Measurements from ENCODE around the gene CAPN8. TPM values are rescaled to one million over a fixed set of nuclear protein-coding genes. Genes with fewer than 3 reads are reported as not detected.

The CAPN8 gene
- total and polyA plus RNA-seq, 4 experiments from 2014 or later: 0.32 to 0.55 (median 0.33) TPM; not detected in 1

DNA sequence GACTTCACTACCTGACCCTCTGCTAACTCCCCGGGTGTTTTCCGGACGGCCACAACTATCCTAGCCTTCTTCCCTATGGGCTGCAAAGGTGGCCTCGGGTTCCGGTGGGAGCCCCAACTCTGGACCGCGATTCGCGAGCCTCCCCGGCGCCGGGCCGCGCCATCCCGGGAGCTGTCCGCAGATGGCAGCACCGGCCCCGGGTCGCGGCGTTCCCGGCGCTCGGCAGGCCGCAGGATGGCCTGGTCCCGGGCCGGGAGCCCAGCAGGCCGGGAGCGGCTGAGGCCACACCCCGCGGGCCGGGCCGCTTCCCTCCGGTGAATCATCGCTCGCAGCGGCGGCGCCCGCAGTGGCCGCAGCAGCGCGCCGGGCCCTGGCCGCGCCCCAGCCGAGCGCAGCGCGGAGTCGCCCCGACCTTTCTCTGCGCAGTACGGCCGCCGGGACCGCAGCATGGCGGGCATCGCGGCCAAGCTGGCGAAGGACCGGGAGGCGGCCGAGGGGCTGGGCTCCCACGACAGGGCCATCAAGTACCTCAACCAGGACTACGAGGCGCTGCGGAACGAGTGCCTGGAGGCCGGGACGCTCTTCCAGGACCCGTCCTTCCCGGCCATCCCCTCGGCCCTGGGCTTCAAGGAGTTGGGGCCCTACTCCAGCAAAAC is 46.8 kb upstream of the CAPN8 start, which contains the start of gene CAPN2:
CAPN2 (plus strand) TSS at position 346 of the 656 bp plus-strand sequence; CDS start at position 448, 102 bp downstream.
- H3K9me3 Mint-ChIP-seq: no peaks in the 10 kb centered on the region
- H3K27me3 Mint-ChIP-seq: no peaks in the 10 kb centered on the region
- peaks cover 8 to 13% of the 10 kb centered on the region in 2 donors for H3K36me3 Mint-ChIP-seq
- peak within 1 kb of the TSS; percentile 86 to 95 (median 88) for H3K4me3 Mint-ChIP-seq
- H3K4me1 ChIP-seq (ENCODE audit: insufficient read depth, low read length): peaks cover 61% of the 10 kb centered on the region
- ChIA-PET POLR2A (ENCODE audit: partially characterized antibody) (interaction anchor here (0.7 to 4.7 kb wide), 16 partner anchors 9 to 999 kb away, joined by 3 to 71 read pairs (median 4); partner anchors contain the start of gene TP53BP2), CTCF (ENCODE audit: partially characterized antibody) (interaction anchor here (0.8 to 5.2 kb wide), 13 partner anchors 9 to 134 kb away, joined by 3 to 100 read pairs (median 5); no protein-coding TSS in a partner anchor)
- H3K4me1 Mint-ChIP-seq: peaks cover 50 to 75% (median 58%) of the 10 kb centered on the region in 4 donors
- H3K27ac Mint-ChIP-seq: peak within 1 kb of the TSS; percentile 91 to 98 (median 94)
- H3K9me3 ChIP-seq (ENCODE audit: control insufficient read depth in 1 of 2, low read length in 2 of 2): no peaks in the 10 kb centered on the region
- intact Hi-C loops (cut with micrococcal nuclease): loop anchor here (1.0 to 5.0 kb wide), 3 partner anchors 14 to 135 kb away; partner anchors contain the start of gene TP53BP2
- H3K4me3 ChIP-seq (ENCODE audit: low read length in 2 of 2): peak within 1 kb of the TSS; percentile 53 to 74
- H3K27ac ChIP-seq (ENCODE audit: low read depth, low read length): peak within 1 kb of the TSS; percentile 79
- H3K36me3 ChIP-seq (ENCODE audit: insufficient read depth, low read length): no peaks in the 10 kb centered on the region
- no peaks in the 10 kb centered on the region for H3K27me3 ChIP-seq (ENCODE audit: insufficient read depth, low read length)
- DNase-seq: peak; percentile 54 to 67 (median 62)

DNA sequence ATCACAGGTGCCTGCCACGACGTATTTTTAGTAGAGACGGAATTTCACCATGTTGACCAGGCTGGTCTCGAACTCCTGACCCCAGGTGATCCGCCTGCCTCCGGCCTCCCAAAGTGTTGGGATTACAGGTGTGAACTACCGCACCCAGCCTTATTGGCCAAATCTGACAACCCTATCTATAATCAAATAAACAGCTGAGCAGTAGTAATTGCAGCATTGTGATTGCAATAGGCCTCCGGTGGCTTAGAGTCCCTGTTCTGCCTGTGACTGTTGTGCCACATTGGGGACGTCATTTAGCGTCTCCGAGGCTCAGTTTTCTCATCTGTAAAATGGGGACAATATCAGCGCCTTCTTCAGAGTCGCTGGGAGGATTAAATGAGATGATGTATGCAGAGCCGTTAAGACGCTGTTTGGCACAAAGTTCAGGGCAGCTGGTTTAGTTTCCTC is 46.3 kb upstream of the CAPN8 start:
- intact Hi-C loops (cut with micrococcal nuclease): loop anchor here (1.0 to 5.0 kb wide), 3 partner anchors 13 to 136 kb away; partner anchors contain the start of gene TP53BP2

DNA sequence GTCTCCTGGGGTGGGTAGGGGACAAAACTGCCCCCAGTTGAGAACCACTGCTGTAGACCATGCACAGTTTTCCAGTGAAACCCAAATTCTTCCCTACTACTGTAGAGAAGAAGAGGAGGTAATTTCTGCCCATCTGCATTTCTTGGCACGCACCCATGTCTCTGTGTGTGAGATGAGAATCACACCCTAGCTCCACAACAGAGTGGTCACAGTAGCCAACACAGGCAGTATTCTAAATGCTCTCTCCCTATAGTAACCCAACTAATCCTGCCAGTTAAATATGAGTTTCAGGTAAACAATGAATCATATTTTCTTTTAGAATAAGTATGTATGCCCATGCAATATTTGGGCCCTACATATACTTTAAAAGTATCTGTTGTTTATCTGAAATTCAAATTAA is 45.7 kb upstream of the CAPN8 start:
- Mint-ChIP-seq H3K36me3 (peaks cover 0 to 3% of the 10 kb centered on the region in 2 donors), H3K4me3 (peak overlapping the region; percentile 82 to 88 (median 86)), H3K27me3 (no peaks in the 10 kb centered on the region), H3K27ac (peak overlapping the region; percentile 67 to 92 (median 88)), H3K4me1 (peaks cover 38 to 63% (median 48%) of the 10 kb centered on the region in 4 donors), H3K9me3 (no peaks in the 10 kb centered on the region)
- CTCF ChIA-PET (ENCODE audit: partially characterized antibody): interaction anchor here (1.2 to 5.2 kb wide), 7 partner anchors 8 to 39 kb away, joined by 3 to 100 read pairs (median 6); no protein-coding TSS in a partner anchor
- POLR2A ChIA-PET (ENCODE audit: partially characterized antibody): interaction anchor here (1.0 to 4.7 kb wide), 7 partner anchors 10 to 998 kb away, joined by 3 to 71 read pairs (median 3); no protein-coding TSS in a partner anchor
- H3K27ac ChIP-seq (ENCODE audit: low read depth, low read length): no peak overlapping the region
- peaks cover 50% of the 10 kb centered on the region for H3K4me1 ChIP-seq (ENCODE audit: insufficient read depth, low read length)
- intact Hi-C loops (cut with micrococcal nuclease): loop anchor here (5.0 kb wide), 1 partner anchor 136 kb away; the partner anchor contains the start of gene TP53BP2
- no peaks in the 10 kb centered on the region for H3K36me3 ChIP-seq (ENCODE audit: insufficient read depth, low read length)
- no peaks in the 10 kb centered on the region for H3K27me3 ChIP-seq (ENCODE audit: insufficient read depth, low read length)
- no peak for DNase-seq
- no peaks in the 10 kb centered on the region for H3K9me3 ChIP-seq (ENCODE audit: control insufficient read depth in 1 of 2, low read length in 2 of 2)
- no peak overlapping the region for H3K4me3 ChIP-seq (ENCODE audit: low read length in 2 of 2)

More for the DNA sequence above, 46.3 kb upstream of the CAPN8 start:
- H3K36me3 Mint-ChIP-seq: peaks cover 3 to 7% of the 10 kb centered on the region in 2 donors
- H3K27me3 ChIP-seq (ENCODE audit: insufficient read depth, low read length): no peaks in the 10 kb centered on the region
- no peaks in the 10 kb centered on the region for H3K27me3 Mint-ChIP-seq
- no peak for DNase-seq
- H3K4me3 ChIP-seq (ENCODE audit: low read length in 2 of 2): peak overlapping the region; percentile 43 to 74
- CTCF ChIA-PET (ENCODE audit: partially characterized antibody): interaction anchor here (0.8 to 5.2 kb wide), 12 partner anchors 9 to 135 kb away, joined by 3 to 100 read pairs (median 5); no protein-coding TSS in a partner anchor
- H3K36me3 ChIP-seq (ENCODE audit: insufficient read depth, low read length): no peaks in the 10 kb centered on the region
- peak overlapping the region; percentile 82 to 88 (median 86) for H3K4me3 Mint-ChIP-seq
- H3K27ac Mint-ChIP-seq: peak overlapping the region; percentile 81 to 96 (median 91)
- peak overlapping the region; percentile 79 for H3K27ac ChIP-seq (ENCODE audit: low read depth, low read length)
- POLR2A ChIA-PET (ENCODE audit: partially characterized antibody): interaction anchor here (0.7 to 4.7 kb wide), 15 partner anchors 9 to 999 kb away, joined by 3 to 71 read pairs (median 4); partner anchors contain the start of gene TP53BP2
- peaks cover 56% of the 10 kb centered on the region for H3K4me1 ChIP-seq (ENCODE audit: insufficient read depth, low read length)
- H3K4me1 Mint-ChIP-seq: peaks cover 44 to 69% (median 54%) of the 10 kb centered on the region in 4 donors
- H3K9me3 Mint-ChIP-seq: no peaks in the 10 kb centered on the region
- H3K9me3 ChIP-seq (ENCODE audit: control insufficient read depth in 1 of 2, low read length in 2 of 2): no peaks in the 10 kb centered on the region

DNA sequence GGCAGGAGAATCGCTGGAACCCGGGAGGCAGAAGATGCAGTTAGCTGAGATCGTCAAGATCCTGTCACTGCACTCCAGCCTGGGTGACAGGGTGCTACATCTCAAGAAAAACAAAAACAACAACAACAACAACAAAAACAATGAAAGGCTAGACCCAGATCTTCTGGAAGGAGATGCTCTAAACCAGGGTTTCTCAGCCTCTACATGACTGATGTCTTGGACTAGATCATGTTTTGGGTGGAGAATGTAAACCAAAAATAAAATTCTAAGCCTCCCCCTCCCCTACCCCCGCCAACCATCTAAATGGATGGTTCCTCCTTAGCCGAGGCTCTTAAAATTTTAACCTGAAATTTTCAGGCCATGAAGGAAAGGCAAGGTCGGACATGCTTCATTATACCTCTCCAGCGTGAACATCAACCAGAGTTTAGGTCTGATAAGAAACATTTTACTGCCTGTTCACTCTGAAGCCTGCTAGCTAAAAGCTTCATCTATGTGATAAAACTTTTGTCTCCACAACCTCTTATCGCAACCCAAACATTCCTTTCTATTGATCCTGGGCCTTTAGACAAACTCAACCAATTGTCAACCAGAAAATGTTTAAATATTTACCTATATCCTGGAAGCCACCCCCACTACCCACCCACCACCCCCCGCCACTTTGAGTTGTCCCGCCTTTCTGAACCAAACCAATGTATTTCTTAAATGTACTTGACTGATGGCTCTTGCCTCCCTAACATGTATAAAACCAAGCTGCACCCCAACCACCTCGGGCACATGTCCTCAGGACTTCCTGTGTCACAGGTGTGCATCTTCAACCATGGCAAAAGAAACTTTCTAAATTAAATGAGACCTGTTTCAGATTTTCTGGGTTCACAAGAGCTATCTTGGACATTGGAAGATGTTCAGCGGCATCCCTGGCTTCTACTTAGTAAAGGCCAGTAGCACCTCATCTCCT is 45.0 kb upstream of the CAPN8 start:
- Histone ChIP-seq H3K9me3 (ENCODE audit: control insufficient read depth in 1 of 2, low read length in 2 of 2) (no peaks in the 10 kb centered on the region), H3K36me3 (ENCODE audit: insufficient read depth, low read length) (no peaks in the 10 kb centered on the region), H3K4me3 (ENCODE audit: low read length in 2 of 2) (no peak overlapping the region), H3K27me3 (ENCODE audit: insufficient read depth, low read length) (no peaks in the 10 kb centered on the region), H3K27ac (ENCODE audit: low read depth, low read length) (no peak overlapping the region), H3K4me1 (ENCODE audit: insufficient read depth, low read length) (peaks cover 43% of the 10 kb centered on the region)
- peak overlapping the region in 5 of 8 donors; percentile 1 to 87 (median 86) for H3K4me3 Mint-ChIP-seq
- H3K9me3 Mint-ChIP-seq: no peaks in the 10 kb centered on the region
- H3K4me1 Mint-ChIP-seq: peaks cover 32 to 56% (median 41%) of the 10 kb centered on the region in 4 donors
- no peak for DNase-seq
- ChIA-PET POLR2A (ENCODE audit: partially characterized antibody) (interaction anchor here (0.6 to 4.7 kb wide), 4 partner anchors 12 to 989 kb away, joined by 3 to 71 read pairs (median 4); no protein-coding TSS in a partner anchor), CTCF (ENCODE audit: partially characterized antibody) (interaction anchor here (0.7 to 5.2 kb wide), 5 partner anchors 8 to 40 kb away, joined by 3 to 100 read pairs (median 4); no protein-coding TSS in a partner anchor)
- H3K36me3 Mint-ChIP-seq: peaks cover 0 to 3% of the 10 kb centered on the region in 2 donors
- intact Hi-C loops (cut with micrococcal nuclease): loop anchor here (5.0 kb wide), 1 partner anchor 137 kb away; the partner anchor contains the start of gene TP53BP2
- H3K27me3 Mint-ChIP-seq: no peaks in the 10 kb centered on the region
- H3K27ac Mint-ChIP-seq: peak overlapping the region; percentile 67 to 92 (median 88)

DNA sequence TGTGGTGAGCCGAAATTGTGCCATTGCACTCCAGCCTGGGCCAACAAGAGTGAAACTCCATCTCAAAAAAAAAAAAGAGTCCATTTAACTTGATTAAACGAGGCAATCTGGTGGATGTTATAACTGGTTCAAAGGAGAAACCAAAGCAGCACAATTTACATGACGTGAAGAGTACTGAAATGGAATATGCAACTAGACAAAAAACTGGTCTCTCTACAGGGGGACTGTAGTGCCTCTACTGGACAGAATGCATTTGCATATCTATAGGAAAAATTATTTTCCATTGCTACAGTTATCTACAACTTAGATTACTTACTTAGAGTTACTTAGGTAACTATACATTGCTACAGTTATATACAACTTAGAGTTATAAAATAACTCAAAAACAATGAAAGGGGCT is 44.1 kb upstream of the CAPN8 start:
- Mint-ChIP-seq H3K27me3 (no peaks in the 10 kb centered on the region), H3K9me3 (no peaks in the 10 kb centered on the region), H3K27ac (peak overlapping the region in 4 of 7 donors; percentile 4 to 91 (median 32)), H3K36me3 (peaks cover 0 to 3% of the 10 kb centered on the region in 2 donors), H3K4me3 (no peak overlapping the region), H3K4me1 (peaks cover 23 to 47% (median 34%) of the 10 kb centered on the region in 4 donors)
- Histone ChIP-seq H3K36me3 (ENCODE audit: insufficient read depth, low read length) (no peaks in the 10 kb centered on the region), H3K27me3 (ENCODE audit: insufficient read depth, low read length) (no peaks in the 10 kb centered on the region), H3K27ac (ENCODE audit: low read depth, low read length) (no peak overlapping the region), H3K9me3 (ENCODE audit: control insufficient read depth in 1 of 2, low read length in 2 of 2) (no peaks in the 10 kb centered on the region), H3K4me1 (ENCODE audit: insufficient read depth, low read length) (peaks cover 34% of the 10 kb centered on the region), H3K4me3 (ENCODE audit: low read length in 2 of 2) (no peak overlapping the region)
- ChIA-PET POLR2A (ENCODE audit: partially characterized antibody) (no interaction called here), CTCF (ENCODE audit: partially characterized antibody) (interaction anchor here (0.7 to 5.2 kb wide), 3 partner anchors 8 to 41 kb away, joined by 3 to 100 read pairs (median 4); no protein-coding TSS in a partner anchor)
- no peak for DNase-seq
- intact Hi-C loops (cut with micrococcal nuclease): no loop called here

DNA sequence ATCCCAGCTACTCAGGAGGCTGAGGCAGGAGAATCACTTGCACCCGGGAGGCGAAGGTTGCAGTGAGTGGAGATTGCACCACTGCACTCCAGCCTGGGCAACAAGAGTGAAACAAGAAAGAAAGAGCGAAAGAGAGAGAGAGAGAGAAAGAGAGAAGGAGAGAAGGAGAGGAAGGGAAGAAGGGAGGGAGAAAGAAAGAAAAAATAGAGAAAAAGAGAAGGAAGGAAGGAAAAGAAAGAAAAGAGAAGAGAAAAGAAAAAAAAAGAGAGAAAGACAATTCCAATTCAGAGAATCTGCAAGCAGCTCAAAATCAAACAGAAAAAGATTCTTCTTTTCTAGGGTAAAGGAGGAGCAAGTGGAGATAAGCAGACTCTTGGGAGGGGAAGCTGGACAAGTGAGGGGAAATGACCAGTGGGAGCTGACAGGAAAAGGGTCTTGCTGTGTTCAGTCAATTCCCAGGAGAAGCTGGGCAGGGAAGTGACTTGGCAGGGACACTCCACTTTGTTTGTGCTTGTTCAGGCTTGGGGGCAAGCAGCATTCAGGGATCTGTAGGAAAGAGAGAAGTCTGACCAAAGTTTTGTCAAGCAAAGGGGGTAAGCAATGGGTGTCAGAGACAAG is 43.3 kb upstream of the CAPN8 start:
- H3K27ac ChIP-seq (ENCODE audit: low read depth, low read length): no peak overlapping the region
- H3K9me3 ChIP-seq (ENCODE audit: control insufficient read depth in 1 of 2, low read length in 2 of 2): no peaks in the 10 kb centered on the region
- no peaks in the 10 kb centered on the region for H3K36me3 ChIP-seq (ENCODE audit: insufficient read depth, low read length)
- ChIA-PET CTCF (ENCODE audit: partially characterized antibody) (interaction anchor here (0.8 to 4.6 kb wide), 2 partner anchors 10 to 40 kb away, joined by 3 to 28 read pairs; no protein-coding TSS in a partner anchor), POLR2A (ENCODE audit: partially characterized antibody) (no interaction called here)
- H3K4me3 Mint-ChIP-seq: no peak overlapping the region
- peak overlapping the region in 4 of 7 donors; percentile 32 to 87 (median 82) for H3K27ac Mint-ChIP-seq
- DNase-seq: no peak
- peaks cover 16 to 39% (median 27%) of the 10 kb centered on the region in 4 donors for H3K4me1 Mint-ChIP-seq
- H3K27me3 Mint-ChIP-seq: no peaks in the 10 kb centered on the region
- H3K4me3 ChIP-seq (ENCODE audit: low read length in 2 of 2): no peak overlapping the region
- no peaks in the 10 kb centered on the region for H3K27me3 ChIP-seq (ENCODE audit: insufficient read depth, low read length)
- intact Hi-C loops (cut with micrococcal nuclease): no loop called here
- H3K4me1 ChIP-seq (ENCODE audit: insufficient read depth, low read length): peaks cover 26% of the 10 kb centered on the region
- no peaks in the 10 kb centered on the region for H3K9me3 Mint-ChIP-seq
- peaks cover 0 to under 1% of the 10 kb centered on the region in 2 donors for H3K36me3 Mint-ChIP-seq
